Endothelial cell (in vitro differentiated cells): ENCODE measurements around the gene HYAL3. TPM values are rescaled to one million over a fixed set of nuclear protein-coding genes. Genes with fewer than 3 reads are reported as not detected.

ENCODE experiments used
- DNase-seq: peaks from one replicate; pipeline ENCODE4 v3.0.0; 2021; ENCODE audit warnings: low spot score
- H3K27ac Mint-ChIP-seq: one replicate; pipeline ENCODE4 v1.8.0; 2021; ENCODE audit warnings: mixed read lengths, inconsistent platforms; ENCODE audit not compliant: unreplicated experiment
- H3K27me3 Mint-ChIP-seq: one replicate; pipeline ENCODE4 v1.8.0; 2021; ENCODE audit warnings: mild to moderate bottlenecking, moderate library complexity, mixed read lengths, inconsistent platforms; ENCODE audit not compliant: unreplicated experiment
- H3K36me3 Mint-ChIP-seq: one replicate; pipeline ENCODE4 v1.8.0; 2021; ENCODE audit warnings: mild to moderate bottlenecking, low read depth, mixed read lengths, inconsistent platforms; ENCODE audit not compliant: unreplicated experiment
- H3K4me1 Mint-ChIP-seq: one replicate; pipeline ENCODE4 v1.8.0; 2021; ENCODE audit warnings: mild to moderate bottlenecking, mixed read lengths, inconsistent platforms; ENCODE audit not compliant: unreplicated experiment
- H3K4me3 Mint-ChIP-seq: one replicate; pipeline ENCODE4 v1.8.0; 2021; ENCODE audit warnings: mild to moderate bottlenecking, mixed read lengths, inconsistent platforms; ENCODE audit not compliant: unreplicated experiment
- H3K9me3 Mint-ChIP-seq: one replicate; pipeline ENCODE4 v1.8.0; 2021; ENCODE audit warnings: mixed read lengths, inconsistent platforms; ENCODE audit not compliant: unreplicated experiment
- total RNA-seq: library from RNA; stranded (reverse); fragmentation: NEBNext Ultra II Directional; extraction: Animal tissue kit (Norgen Biotek cat#: 25700); gene quantifications from one replicate; pipeline ENCODE4 v1.2.1, GENCODE V29; 2021; ENCODE audit not compliant: unreplicated experiment
- TF ChIP-seq, protein P1 (sequence below): fragments of 200-600 bp; sonication (generic); IDR thresholded peaks from one replicate; pipeline ENCODE4 v1.5.0; 2021; ENCODE audit warnings: antibody characterized with exemption; ENCODE audit not compliant: unreplicated experiment

Gene HYAL3
- total RNA-seq, 1 donor from 2014 or later = 12.7 TPM

- H3K27ac Mint-ChIP-seq = peak overlapping the region; percentile 67
- no peak for DNase-seq
- H3K4me3 Mint-ChIP-seq = no peak overlapping the region
- H3K36me3 Mint-ChIP-seq = peaks cover 14% of the 10 kb centered on the region
- H3K9me3 Mint-ChIP-seq = no peaks in the 10 kb centered on the region
- H3K4me1 Mint-ChIP-seq = peaks cover 13% of the 10 kb centered on the region
- peaks cover 33% of the 10 kb centered on the region for H3K27me3 Mint-ChIP-seq
- TF ChIP-seq, protein P1, sequence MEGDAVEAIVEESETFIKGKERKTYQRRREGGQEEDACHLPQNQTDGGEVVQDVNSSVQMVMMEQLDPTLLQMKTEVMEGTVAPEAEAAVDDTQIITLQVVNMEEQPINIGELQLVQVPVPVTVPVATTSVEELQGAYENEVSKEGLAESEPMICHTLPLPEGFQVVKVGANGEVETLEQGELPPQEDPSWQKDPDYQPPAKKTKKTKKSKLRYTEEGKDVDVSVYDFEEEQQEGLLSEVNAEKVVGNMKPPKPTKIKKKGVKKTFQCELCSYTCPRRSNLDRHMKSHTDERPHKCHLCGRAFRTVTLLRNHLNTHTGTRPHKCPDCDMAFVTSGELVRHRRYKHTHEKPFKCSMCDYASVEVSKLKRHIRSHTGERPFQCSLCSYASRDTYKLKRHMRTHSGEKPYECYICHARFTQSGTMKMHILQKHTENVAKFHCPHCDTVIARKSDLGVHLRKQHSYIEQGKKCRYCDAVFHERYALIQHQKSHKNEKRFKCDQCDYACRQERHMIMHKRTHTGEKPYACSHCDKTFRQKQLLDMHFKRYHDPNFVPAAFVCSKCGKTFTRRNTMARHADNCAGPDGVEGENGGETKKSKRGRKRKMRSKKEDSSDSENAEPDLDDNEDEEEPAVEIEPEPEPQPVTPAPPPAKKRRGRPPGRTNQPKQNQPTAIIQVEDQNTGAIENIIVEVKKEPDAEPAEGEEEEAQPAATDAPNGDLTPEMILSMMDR = no peak
Observed at GRCh38 chr3:50260942-50261441, 38.2 kb downstream of the HYAL3 start.

GRCh38 chr3:50260027-50260941 lies 38.9 kb downstream of the HYAL3 start:
- Mint-ChIP-seq H3K36me3 (peaks cover 11% of the 10 kb centered on the region), H3K4me1 (peaks cover 13% of the 10 kb centered on the region), H3K27ac (peak overlapping the region; percentile 94), H3K9me3 (no peaks in the 10 kb centered on the region), H3K4me3 (no peak overlapping the region), H3K27me3 (peaks cover 31% of the 10 kb centered on the region)
- peak; percentile 98 for DNase-seq
- TF ChIP-seq, protein P1 = peak; percentile 100

DNA sequence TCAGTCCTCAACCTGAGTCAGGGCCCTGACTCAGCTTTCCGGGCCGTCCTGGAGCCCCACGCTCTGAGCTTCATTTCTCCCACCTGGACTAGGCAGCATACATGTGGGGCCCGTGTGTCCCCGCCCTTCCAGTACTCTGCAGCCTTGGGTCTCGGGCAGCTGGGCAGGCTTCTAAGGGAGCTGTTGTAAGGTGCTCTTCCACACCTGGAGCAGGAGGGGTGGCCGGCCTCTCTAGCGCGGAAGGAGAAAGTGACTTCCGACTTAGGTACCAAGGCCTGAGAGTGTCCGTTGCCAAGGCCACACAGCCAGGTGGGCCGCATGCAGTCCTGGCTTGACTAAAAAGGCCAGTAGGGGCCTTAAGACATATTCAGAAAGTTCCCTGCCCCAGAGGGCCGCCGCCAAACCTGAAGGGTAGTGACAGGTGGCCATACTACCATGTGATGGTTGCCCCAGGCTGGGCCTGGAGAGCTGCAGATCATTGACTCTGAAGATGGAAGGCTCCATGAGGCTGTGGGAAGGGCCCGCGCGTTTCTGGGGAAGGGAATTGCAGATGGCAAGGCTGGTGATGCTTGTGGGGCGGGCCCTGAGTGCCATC lies 39.7 kb downstream of the HYAL3 start:
- Mint-ChIP-seq H3K4me1 (peaks cover 17% of the 10 kb centered on the region), H3K27ac (peak overlapping the region; percentile 94), H3K9me3 (no peaks in the 10 kb centered on the region), H3K36me3 (peaks cover 11% of the 10 kb centered on the region), H3K4me3 (peak overlapping the region; percentile 81), H3K27me3 (peaks cover 28% of the 10 kb centered on the region)
- TF ChIP-seq, protein P1 = no peak
- DNase-seq = no peak

- TF ChIP-seq, protein P1 = peak; percentile 27
- Mint-ChIP-seq H3K4me1 (peaks cover 21% of the 10 kb centered on the region), H3K27ac (peak overlapping the region; percentile 94), H3K9me3 (no peaks in the 10 kb centered on the region), H3K36me3 (peaks cover 11% of the 10 kb centered on the region), H3K4me3 (no peak overlapping the region), H3K27me3 (peaks cover 25% of the 10 kb centered on the region)
- DNase-seq = no peak
Observed at GRCh38 chr3:50258979-50259378, 40.2 kb downstream of the HYAL3 start.
